SK-N-MC (cell line): Measurements from ENCODE around the gene TKTL1.

ENCODE experiments used
- EZH2 ChIP-seq: fragments of 200-600 bp; sonication (generic); IDR thresholded peaks from one replicate; pipeline ENCODE4 v1.6.1; 2017; ENCODE audit warnings: antibody characterized with exemption
- POLR2AphosphoS5 ChIP-seq: IDR thresholded peaks from 2 replicates; pipeline ENCODE4 v1.6.1; 2012; ENCODE audit warnings: mild to moderate bottlenecking, low read depth, low read length, borderline replicate concordance

DNA sequence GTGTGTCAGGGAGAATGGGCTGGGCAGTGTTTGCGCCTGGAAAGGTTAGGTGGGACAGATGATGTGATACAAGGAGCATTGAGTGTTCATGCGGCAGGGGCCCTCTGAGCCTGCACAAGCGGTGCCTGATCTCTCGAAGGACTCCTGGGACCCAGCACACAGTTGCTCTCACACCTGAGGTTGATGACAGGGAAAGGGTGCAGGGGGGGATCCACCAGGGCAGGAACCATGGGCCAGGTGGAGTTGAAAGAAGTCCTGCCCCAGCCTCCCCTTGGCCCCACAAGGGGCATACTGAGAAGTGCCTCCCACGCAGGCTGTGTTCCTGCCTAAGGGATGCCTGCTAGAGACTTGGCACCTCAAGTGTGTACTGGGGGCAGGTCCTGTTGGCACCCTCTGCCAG, 33.1 kb downstream of the TKTL1 start:
- TF ChIP-seq POLR2AphosphoS5 (no peak), EZH2 (no peak)
